Measurements from ENCODE around the gene GUCA2B.

DNA sequence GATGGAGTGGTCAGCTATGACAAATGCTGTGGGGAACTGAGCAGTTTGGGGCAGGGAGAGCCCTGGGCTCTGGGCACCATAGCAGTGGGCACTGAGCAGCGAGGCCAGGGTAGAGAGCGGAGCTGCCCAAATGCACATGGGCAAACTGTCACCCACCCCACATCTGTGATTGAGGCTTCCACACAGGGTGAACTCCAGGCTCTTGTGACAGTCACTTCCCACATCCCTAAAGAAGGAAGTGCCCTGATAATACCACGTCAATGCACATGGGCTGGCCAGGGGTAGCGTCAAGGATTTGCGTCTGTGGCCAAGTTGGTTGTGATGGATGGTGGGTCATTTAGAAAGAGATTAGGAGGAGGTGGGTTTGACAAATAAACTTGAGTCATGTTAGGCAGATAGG is 2.6 kb upstream of the GUCA2B start:
- TF ChIP-seq, protein P1, sequence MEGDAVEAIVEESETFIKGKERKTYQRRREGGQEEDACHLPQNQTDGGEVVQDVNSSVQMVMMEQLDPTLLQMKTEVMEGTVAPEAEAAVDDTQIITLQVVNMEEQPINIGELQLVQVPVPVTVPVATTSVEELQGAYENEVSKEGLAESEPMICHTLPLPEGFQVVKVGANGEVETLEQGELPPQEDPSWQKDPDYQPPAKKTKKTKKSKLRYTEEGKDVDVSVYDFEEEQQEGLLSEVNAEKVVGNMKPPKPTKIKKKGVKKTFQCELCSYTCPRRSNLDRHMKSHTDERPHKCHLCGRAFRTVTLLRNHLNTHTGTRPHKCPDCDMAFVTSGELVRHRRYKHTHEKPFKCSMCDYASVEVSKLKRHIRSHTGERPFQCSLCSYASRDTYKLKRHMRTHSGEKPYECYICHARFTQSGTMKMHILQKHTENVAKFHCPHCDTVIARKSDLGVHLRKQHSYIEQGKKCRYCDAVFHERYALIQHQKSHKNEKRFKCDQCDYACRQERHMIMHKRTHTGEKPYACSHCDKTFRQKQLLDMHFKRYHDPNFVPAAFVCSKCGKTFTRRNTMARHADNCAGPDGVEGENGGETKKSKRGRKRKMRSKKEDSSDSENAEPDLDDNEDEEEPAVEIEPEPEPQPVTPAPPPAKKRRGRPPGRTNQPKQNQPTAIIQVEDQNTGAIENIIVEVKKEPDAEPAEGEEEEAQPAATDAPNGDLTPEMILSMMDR (IDR thresholded peaks at IDR 0.05): no peak
- no peak for TF ChIP-seq POLR2A (IDR thresholded peaks at IDR 0.05)

Data from adrenal gland (tissue), 5 donors.